IPS DF 19.7 (cell line): ENCODE data around the gene COPS7A.
A peak's percentile ranks its signal among the peaks of the same experiment; 100 is the strongest.

Experiments used
- DNase-seq: peaks from one replicate; pipeline ENCODE4 v3.0.0-alpha.2; 2013; ENCODE audit warnings: low read depth, low spot score

Gene COPS7A

DNA sequence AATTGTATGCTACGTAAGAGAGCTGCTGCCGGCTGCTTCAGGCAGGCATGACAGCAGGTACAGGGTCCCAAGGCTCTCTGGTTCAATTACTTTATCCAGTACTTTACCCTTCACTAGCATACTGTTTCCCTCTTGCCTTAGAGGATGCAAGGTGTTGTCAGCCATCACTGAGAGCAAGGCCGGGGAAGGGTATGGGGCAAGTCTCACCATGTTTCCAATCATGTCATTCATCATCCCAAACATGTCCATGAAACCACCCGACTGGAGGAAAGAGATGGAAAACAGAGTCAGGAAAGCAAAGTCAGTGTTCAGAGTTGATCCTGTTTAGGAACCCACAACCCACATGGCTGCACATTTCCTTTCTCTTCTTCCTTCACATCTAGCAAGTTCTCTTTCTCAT lies 26.7 kb downstream of the COPS7A start:
- DNase-seq = no peak

DNA sequence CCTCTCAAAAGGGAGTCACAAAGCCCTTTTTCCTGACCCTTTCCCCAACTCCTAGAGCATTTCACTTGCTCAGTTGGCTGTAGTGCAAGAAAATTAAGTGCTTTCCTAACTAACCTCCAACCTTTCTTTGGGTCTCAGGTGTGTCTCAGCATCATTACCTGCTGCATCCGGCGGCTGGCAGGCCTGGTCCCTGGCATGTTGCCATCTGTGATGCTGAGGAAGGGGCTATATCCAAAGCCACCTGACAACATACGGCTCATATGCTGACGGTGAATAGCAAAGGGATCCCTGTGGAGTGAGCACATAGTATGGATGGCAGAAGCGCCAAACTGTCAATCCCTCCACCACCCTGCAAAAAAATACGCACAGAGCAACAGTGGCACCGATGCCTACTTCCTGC lies 27.9 kb downstream of the COPS7A start:
- no peak for DNase-seq

GRCh38 chr12:6752167-6752920 lies 28.5 kb downstream of the COPS7A start:
- DNase-seq = no peak

GRCh38 chr12:6752921-6753771 lies 29.3 kb downstream of the COPS7A start, which contains the start of gene MLF2:
Gene MLF2, minus strand, starts transcription at chr12:6753141. Its CDS starts 807 bp downstream, at chr12:6752334.
- DNase-seq = peak; percentile 87

DNA sequence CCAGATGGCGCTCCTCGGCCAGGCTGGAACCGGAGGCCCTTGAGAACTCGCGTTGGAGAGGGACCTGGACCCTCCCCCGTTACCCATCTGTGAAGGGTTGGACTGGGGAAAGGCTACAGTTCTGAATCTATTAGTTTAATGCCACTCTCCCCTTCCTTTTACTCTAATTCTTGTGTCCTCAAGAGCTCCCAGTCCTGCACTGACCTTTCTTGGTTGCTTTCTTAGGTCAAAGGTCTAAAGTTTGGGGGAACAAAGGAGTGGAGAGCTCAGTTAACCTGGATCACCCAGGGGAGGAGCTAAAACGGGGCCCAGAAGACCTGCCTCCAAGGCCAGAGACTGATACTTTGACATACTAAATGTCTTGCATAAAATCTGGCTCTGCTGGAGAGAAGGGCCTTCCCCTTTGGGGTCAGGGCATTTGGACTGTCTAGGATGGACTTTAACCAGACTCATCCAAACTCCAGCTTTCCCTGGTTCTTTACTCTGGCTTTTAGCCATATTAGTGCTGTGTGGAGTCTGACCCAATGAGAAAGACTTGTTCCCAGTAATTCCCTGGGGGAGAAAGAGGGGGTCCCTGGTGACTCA lies 30.0 kb downstream of the COPS7A start:
- no peak for DNase-seq

- DNase-seq = no peak
These were observed 30.6 kb downstream of the COPS7A start for GRCh38 chr12:6754411-6754810.

GRCh38 chr12:6757028-6757690 lies 33.3 kb downstream of the COPS7A start:
- DNase-seq = no peak

DNA sequence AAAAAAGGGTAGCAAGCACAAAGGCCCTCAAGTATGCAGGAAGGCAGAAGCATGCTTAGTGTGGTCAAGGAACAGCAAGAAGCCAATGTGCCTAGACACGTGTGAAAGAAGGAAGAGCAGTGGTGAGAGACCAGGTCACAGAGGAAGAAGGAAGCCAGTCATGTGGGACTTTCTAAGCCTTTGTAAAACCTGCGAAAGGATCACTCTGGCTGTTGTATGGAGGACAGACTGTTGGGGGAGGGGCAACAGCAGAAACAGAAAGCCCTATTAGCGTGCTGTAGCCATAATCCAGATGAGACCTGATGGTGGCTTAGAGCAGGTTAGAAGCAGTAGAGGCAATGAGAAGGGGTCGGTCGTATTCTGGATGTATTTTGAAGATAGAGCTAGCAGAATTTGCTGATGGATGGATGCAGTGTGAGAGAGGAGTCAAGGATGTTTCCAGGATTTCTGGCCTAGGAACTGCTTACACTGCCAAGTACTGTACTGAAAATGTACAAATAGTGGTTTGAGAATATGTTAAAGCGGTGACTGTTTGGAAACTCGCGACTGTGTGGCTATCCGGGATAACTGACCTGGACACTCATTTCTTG lies 34.8 kb downstream of the COPS7A start:
- DNase-seq = no peak

GRCh38 chr12:6759741-6760140 lies 35.9 kb downstream of the COPS7A start:
- no peak for DNase-seq

DNA sequence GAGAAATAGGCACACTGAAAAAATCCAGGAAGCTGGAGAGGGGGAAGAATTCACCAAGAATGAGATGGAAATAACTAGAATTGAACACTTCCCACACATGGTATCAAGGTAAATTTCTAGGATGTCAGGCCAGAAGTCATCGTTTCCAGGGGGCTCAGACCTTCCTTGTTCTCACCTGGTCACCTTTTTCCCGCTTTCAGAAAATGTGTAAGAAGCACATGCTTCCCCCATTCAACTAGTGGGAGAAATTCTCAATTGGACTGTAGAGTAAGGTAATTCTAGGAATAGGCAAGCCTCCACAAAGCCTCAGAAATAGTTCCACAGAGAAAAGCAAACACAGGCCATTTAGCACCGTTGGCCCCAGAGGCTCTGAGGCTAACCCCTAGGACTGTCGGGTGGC lies 39.5 kb downstream of the COPS7A start:
- DNase-seq = no peak

DNA sequence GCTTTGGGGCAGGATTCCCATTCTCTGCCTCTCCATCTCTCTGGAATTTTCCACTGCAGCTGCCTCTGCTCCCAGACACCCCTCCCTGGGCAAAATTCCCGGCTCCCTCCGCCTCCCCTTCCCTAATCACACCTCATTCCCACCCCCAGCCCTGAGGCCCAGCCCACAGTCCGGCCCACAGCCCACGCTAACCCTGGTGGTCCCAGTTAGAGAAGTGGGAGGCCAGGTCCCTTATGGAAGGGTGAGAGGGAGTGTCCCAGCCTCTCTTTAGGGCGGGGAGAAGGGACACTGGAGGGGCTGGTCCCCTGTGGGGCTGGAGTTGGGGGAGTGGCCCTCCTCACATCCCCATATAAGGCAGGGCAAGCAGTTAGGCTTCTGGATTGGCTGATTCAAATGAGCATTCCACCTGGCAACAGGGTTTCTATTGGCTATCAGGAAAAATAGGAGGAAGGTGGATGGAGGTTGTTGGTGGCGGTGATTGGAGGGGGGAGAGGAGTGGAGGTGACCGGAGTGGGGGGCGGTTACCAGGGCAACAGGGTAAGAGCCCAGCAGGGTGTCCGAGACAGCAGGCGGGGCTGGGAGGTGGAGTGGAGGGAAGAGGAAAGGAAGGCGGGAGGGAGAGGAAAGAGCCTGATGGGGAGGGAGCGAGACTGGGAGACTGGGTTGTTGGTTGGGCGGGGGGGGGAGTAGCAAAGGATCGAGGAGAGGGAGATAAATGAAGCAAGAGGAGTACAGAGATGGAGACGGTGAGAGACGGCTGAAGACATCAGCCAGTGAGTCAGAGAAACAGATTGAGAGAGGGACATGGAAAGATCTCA lies 40.4 kb downstream of the COPS7A start:
- peak; percentile 99 for DNase-seq

GRCh38 chr12:6765048-6765633 lies 41.3 kb downstream of the COPS7A start:
- no peak for DNase-seq

DNA sequence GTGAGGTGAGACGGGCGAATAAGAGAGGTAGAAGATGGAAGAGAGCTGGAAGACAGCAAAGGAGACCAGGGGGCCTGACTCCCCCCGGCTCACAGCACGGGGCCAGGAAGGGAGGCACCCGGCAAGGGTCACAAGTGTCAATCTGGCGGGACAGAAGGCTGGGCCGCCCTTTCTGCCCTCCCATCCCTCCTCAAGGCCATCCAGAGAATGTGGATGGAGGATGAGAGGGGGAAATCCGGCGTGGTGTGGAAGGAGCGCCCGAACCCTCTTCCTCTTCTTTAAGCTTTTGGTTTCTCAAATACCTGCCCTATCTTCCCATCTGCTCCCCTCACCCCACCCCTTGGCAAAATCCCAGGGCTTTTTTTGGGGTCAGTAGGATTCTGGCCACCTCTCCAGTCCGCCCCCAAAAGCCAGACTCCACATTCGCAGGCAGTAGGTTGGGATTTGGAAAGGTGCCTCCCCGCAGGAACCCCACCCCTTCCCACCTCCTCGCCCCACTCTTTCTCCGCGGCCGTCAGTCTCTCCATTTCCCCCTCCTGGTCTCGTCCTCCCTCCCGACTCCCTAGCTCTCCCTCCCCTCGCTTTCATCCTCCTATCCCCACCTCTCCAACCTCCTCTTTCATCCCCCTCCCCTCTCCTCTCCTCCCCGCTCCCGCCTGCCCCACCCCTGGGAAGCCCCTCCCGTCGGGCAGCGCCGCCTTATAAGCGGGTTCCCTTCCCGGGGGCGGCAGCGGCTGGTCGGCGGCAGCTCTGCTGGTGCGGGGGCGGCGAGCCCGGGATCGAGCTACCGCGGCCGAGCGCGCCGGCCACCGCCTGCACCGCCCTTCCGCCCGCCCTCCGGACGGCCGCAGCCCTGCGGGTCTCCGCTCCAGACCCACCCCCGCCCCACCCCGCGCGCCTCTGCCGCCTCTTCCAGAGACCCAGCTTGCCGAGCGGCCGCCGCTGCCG lies 42.1 kb downstream of the COPS7A start, which contains the start of gene PTMS:
TSS of gene PTMS (plus strand) at position 730 of the 948 bp plus-strand sequence. CDS start 343 bp downstream, outside the sequence.
- DNase-seq = no peak

GRCh38 chr12:6766651-6767349 lies 43.0 kb downstream of the COPS7A start:
- DNase-seq = no peak

DNA sequence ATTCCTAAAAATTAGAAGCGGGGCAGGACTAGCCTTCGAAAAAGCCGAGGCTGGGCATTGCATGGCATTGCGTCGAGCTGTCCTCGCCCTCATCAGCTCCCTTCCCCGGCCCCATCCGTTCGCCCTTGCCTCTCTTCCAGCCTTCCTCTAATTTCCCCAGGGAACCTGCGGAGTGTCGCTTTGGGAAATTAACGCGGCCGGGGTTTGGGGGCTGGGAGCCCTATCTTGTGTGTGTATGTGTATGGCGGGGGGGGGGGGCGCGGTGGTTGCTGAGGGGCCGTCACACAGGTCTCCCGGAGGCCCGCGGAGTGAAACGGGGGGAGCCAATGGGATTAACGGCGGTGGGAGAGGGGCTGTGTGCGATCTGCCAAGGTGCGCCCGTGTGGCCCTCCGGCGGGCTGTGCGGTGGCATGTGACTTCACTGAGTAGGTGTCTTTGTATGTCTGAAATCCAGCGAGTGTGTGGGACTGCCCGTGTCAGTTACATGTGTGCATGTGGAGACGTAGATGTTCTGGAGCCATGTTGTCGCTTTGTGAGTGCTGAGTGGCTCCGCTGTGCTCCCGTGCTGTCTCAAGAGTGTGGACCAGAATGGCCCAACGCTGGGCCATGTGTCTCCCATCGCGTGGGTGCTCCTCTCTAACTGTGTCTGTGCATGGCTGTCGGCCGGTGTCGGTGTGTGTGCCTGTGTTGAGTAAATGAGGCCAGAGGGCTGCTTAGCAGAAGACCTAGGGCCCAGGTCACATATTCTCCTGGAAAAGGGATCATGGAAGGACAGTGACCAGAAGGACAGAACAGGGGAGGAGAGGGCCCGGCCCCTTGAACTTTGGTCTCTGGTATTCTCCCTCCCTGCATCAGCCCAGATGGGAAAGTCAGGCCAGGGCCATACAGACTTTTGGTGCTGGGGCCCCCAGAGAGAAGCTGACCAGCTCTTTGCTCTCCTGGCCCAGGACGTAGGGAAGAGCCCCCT lies 43.8 kb downstream of the COPS7A start:
- DNase-seq = no peak

DNA sequence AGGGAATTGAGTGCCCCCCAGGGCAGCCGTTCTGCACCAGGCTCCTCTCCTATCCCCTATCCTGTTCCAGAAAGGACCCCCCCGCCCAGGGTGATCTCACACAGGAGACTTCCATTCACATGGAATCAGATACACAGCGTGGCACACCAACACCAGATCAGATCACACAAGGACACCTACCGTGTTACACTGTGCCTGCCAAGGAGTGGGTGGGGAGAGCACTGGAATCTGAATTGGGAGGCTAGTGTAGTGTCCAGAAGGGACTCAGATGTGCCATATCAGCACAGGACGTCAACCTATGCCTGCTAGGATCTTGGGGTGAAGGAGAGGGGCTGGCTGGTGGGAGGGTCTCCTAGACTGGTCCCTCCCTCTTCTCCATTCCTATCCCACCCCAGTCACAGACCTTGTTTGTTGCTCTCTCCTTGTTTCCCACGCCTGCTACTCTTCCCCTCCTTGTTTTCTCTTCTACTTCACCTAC lies 44.6 kb downstream of the COPS7A start:
- no peak for DNase-seq

- no peak for DNase-seq
These were observed 45.1 kb downstream of the COPS7A start for GRCh38 chr12:6768990-6769389.
